Central memory CD8-positive, alpha-beta T cell (primary cell): Measurements from ENCODE around the gene RAD51B.

ENCODE experiments used
- ATAC-seq: fragments of 150-1000 bp; cut with Tn5 transposase; replicated peaks from 2 replicates; pipeline ENCODE4 v1.10.0; 2022; ENCODE audit warnings: mild to moderate bottlenecking, moderate FRiP score, moderate number of reproducible peaks; ENCODE audit not compliant: poor library complexity, severe bottlenecking; ENCODE audit errors: extremely low read depth
- DNase-seq, 2 donors: peaks; one replicate each; pipeline ENCODE4 v3.0.0; 2021; ENCODE audit warnings: low spot score in 2 of 2
- H3K27ac Mint-ChIP-seq: one replicate; pipeline ENCODE4 v1.8.0; 2022; ENCODE audit warnings: low read depth, mild to moderate bottlenecking, moderate library complexity, mixed read lengths
- H3K27me3 Mint-ChIP-seq: one replicate; pipeline ENCODE4 v1.8.0; 2022; ENCODE audit warnings: mixed read lengths
- H3K36me3 Mint-ChIP-seq: one replicate; pipeline ENCODE4 v1.8.0; 2022; ENCODE audit warnings: mild to moderate bottlenecking, moderate library complexity, mixed read lengths; ENCODE audit not compliant: insufficient read depth
- H3K4me1 Mint-ChIP-seq: one replicate; pipeline ENCODE4 v1.8.0; 2022; ENCODE audit warnings: mixed read lengths
- H3K4me3 Mint-ChIP-seq: one replicate; pipeline ENCODE4 v1.8.0; 2022; ENCODE audit warnings: mild to moderate bottlenecking, moderate library complexity, mixed read lengths
- H3K9me3 Mint-ChIP-seq: one replicate; pipeline ENCODE4 v1.8.0; 2022; ENCODE audit warnings: mixed read lengths

The RAD51B gene

DNA sequence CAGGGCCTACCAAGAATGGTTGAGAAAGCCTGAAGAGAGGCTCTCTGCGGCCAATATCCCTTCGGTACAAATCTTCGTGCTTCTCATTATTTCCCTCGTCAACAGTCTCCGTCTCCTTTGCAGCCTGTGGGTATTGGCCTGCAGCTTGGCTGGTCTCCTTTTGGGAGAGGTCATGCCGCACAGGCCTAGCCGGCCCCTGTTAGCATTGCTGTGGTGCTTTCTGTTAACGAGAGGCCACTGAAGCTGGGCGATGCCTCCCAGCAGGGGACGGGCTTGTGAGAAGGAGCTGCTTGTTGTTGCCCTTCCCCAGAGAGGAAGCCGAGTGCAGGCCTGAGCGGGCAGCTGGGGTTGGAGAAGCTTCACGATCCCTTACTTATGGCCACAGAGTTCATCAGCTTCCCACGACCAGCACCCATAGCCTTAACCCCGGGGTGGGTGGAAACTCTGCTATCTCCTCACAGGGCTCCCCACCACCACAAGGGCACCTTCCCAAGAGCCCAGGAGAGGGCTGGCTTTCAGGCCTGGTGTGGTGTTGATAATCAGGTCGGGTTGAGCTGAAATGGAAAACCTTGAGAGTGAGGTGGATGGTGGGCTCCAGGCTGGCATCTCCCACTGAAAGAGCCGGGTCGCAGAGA is 744.7 kb downstream of the RAD51B start:
- Mint-ChIP-seq H3K36me3 (no peaks in the 10 kb centered on the region), H3K9me3 (no peaks in the 10 kb centered on the region), H3K4me1 (peaks cover 7% of the 10 kb centered on the region), H3K27me3 (no peaks in the 10 kb centered on the region), H3K27ac (no peak overlapping the region), H3K4me3 (no peak overlapping the region)
- ATAC-seq, result no peak
- DNase-seq, result no peak

GRCh38 chr14:68564826-68565759 is 745.5 kb downstream of the RAD51B start:
- Mint-ChIP-seq H3K27ac (no peak overlapping the region), H3K9me3 (no peaks in the 10 kb centered on the region), H3K36me3 (no peaks in the 10 kb centered on the region), H3K4me1 (peaks cover 7% of the 10 kb centered on the region), H3K27me3 (no peaks in the 10 kb centered on the region), H3K4me3 (no peak overlapping the region)
- DNase-seq, result no peak
- ATAC-seq, result no peak

- no peak for DNase-seq
- H3K27ac Mint-ChIP-seq, result no peak overlapping the region
These were observed 746.5 kb downstream of the RAD51B start for GRCh38 chr14:68566075-68566474.

GRCh38 chr14:68568907-68569897 is 749.6 kb downstream of the RAD51B start:
- DNase-seq (no peak), ATAC-seq (no peak)
- Mint-ChIP-seq H3K36me3 (no peaks in the 10 kb centered on the region), H3K4me1 (peaks cover 11% of the 10 kb centered on the region), H3K9me3 (no peaks in the 10 kb centered on the region), H3K27ac (no peak overlapping the region), H3K4me3 (no peak overlapping the region), H3K27me3 (no peaks in the 10 kb centered on the region)

More at GRCh38 chr14:68566075-68566474, 746.5 kb downstream of the RAD51B start:
- Mint-ChIP-seq H3K36me3 (no peaks in the 10 kb centered on the region), H3K9me3 (no peaks in the 10 kb centered on the region), H3K4me1 (peaks cover 7% of the 10 kb centered on the region), H3K27me3 (no peaks in the 10 kb centered on the region), H3K4me3 (no peak overlapping the region)
- no peak for ATAC-seq

- no peak for DNase-seq
- no peak for ATAC-seq
- no peaks in the 10 kb centered on the region for H3K27me3 Mint-ChIP-seq
- no peaks in the 10 kb centered on the region for H3K36me3 Mint-ChIP-seq
- H3K4me3 Mint-ChIP-seq, result no peak overlapping the region
- H3K4me1 Mint-ChIP-seq, result peaks cover 7% of the 10 kb centered on the region
- H3K27ac Mint-ChIP-seq, result no peak overlapping the region
- H3K9me3 Mint-ChIP-seq, result no peaks in the 10 kb centered on the region
These were observed 750.4 kb downstream of the RAD51B start for GRCh38 chr14:68569970-68570409.

DNA sequence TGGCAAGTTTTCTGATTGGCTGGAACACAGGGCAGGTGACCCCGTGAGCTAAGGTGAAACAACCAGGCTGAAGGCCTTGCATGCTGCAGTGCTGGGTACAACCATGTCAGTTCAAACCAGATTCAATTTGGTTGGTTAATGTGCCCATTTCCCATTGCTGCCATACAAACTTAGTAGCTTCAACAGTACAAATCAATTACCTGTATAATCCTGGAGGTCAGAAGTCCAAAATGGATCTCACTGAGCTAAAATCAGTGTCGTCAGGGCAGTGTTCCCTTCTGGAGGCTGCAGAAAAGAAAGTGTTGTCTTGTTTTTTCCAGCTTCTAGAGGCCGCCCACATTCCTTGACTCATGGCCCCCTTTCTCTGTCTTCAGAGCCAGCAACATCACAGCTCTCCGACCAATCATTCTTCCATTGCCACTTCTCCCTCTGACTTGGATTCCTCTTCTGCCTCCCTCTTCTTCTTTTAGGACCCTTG is 751.6 kb downstream of the RAD51B start:
- no peak for ATAC-seq
- Mint-ChIP-seq H3K4me3 (no peak overlapping the region), H3K9me3 (no peaks in the 10 kb centered on the region)

GRCh38 chr14:68571928-68572525 is 752.4 kb downstream of the RAD51B start:
- Mint-ChIP-seq H3K4me1 (peaks cover 4% of the 10 kb centered on the region), H3K36me3 (no peaks in the 10 kb centered on the region), H3K4me3 (no peak overlapping the region), H3K27ac (peak overlapping the region; percentile 17), H3K9me3 (no peaks in the 10 kb centered on the region), H3K27me3 (no peaks in the 10 kb centered on the region)
- no peak for DNase-seq
- no peak for ATAC-seq

More for the DNA sequence above, 751.6 kb downstream of the RAD51B start:
- H3K4me1 Mint-ChIP-seq, result peaks cover 4% of the 10 kb centered on the region
- no peaks in the 10 kb centered on the region for H3K27me3 Mint-ChIP-seq
- H3K27ac Mint-ChIP-seq, result no peak overlapping the region
- DNase-seq, result no peak
- no peaks in the 10 kb centered on the region for H3K36me3 Mint-ChIP-seq

- DNase-seq, result no peak
- H3K27me3 Mint-ChIP-seq, result no peaks in the 10 kb centered on the region
- ATAC-seq, result no peak
- no peaks in the 10 kb centered on the region for H3K36me3 Mint-ChIP-seq
- no peaks in the 10 kb centered on the region for H3K9me3 Mint-ChIP-seq
- H3K4me1 Mint-ChIP-seq, result peaks cover 4% of the 10 kb centered on the region
- no peak overlapping the region for H3K4me3 Mint-ChIP-seq
- peak overlapping the region; percentile 36 for H3K27ac Mint-ChIP-seq
These were observed 753.5 kb downstream of the RAD51B start for GRCh38 chr14:68573126-68573525.

DNA sequence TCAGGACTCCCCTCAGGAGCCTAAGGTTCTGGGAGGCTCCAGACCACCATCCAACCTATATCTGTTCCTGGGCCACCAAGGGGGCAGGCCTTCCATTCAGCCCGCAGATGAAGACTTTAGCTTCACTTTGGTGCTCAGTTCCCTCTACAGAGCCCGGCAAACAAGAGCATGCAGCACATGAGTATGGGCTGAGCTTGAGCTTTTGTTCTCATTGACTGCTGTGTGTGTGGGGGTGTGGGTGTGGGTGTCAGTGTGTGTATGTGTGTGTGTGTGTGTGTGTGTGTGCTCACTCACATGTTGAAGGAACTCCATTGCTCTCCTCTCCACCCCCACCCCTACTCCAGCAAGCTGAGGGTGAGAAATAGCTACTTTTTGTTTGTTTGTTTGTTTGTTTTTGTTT is 754.1 kb downstream of the RAD51B start:
- no peak for DNase-seq
- Mint-ChIP-seq H3K27ac (peak overlapping the region; percentile 36), H3K4me1 (peaks cover 4% of the 10 kb centered on the region), H3K4me3 (no peak overlapping the region), H3K36me3 (no peaks in the 10 kb centered on the region), H3K9me3 (no peaks in the 10 kb centered on the region), H3K27me3 (no peaks in the 10 kb centered on the region)
- no peak for ATAC-seq

DNA sequence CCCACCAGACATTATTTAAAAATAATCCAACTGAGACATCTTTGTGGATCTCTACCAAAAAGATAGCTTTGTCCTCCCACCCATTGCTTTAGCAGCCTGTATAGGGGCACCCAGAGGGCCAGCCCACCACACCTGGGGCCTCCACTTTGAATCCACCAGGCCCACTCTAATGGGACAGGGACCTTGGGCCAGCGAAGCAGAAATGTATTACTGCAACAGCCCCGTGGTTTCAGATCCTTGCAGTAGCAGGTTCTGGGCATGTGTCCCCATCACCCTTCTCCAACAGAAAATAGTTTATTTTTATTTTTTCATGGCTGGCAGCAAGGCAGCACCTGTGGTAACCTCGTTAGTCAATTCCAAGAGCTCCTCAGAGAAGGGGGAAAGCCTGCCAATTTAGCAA is 754.9 kb downstream of the RAD51B start:
- DNase-seq, result no peak
- no peak for ATAC-seq
- H3K9me3 Mint-ChIP-seq, result no peaks in the 10 kb centered on the region
- H3K36me3 Mint-ChIP-seq, result no peaks in the 10 kb centered on the region
- no peak overlapping the region for H3K27ac Mint-ChIP-seq
- H3K4me3 Mint-ChIP-seq, result no peak overlapping the region
- peaks cover 4% of the 10 kb centered on the region for H3K4me1 Mint-ChIP-seq
- no peaks in the 10 kb centered on the region for H3K27me3 Mint-ChIP-seq

GRCh38 chr14:68574906-68575305 is 755.3 kb downstream of the RAD51B start:
- H3K36me3 Mint-ChIP-seq, result no peaks in the 10 kb centered on the region
- peaks cover 4% of the 10 kb centered on the region for H3K4me1 Mint-ChIP-seq
- no peak overlapping the region for H3K27ac Mint-ChIP-seq
- DNase-seq (no peak), ATAC-seq (no peak)
- no peak overlapping the region for H3K4me3 Mint-ChIP-seq
- no peaks in the 10 kb centered on the region for H3K9me3 Mint-ChIP-seq
- no peaks in the 10 kb centered on the region for H3K27me3 Mint-ChIP-seq

GRCh38 chr14:68575426-68575825 is 755.8 kb downstream of the RAD51B start:
- DNase-seq, result no peak
- no peaks in the 10 kb centered on the region for H3K36me3 Mint-ChIP-seq
- H3K27ac Mint-ChIP-seq, result no peak overlapping the region
- no peak for ATAC-seq
- H3K9me3 Mint-ChIP-seq, result no peaks in the 10 kb centered on the region
- no peaks in the 10 kb centered on the region for H3K27me3 Mint-ChIP-seq
- peaks cover 4% of the 10 kb centered on the region for H3K4me1 Mint-ChIP-seq
- H3K4me3 Mint-ChIP-seq, result no peak overlapping the region
